A549 (cell line): ENCODE results near the gene AQP2. TPM values are rescaled to one million over a fixed set of nuclear protein-coding genes. Genes with fewer than 3 reads are reported as not detected.
"Not testable (repeated sequence)": the region's sequence is repeated elsewhere in the genome, so short reads cannot be mapped to it uniquely, and the experiment has no call there.

Source experiments
- ATAC-seq, 2 experiments: fragments of 200-7000 bp in 1 of 2; fragments of >200 bp in 1 of 2; cut with Nextera tagmentation in 1 of 2; cut with Tn5 transposase in 1 of 2; 3 replicates each; pipeline versions ENCODE4 v1.8.0 to v1.9.1; 2018 to 2020; ENCODE audit warnings: mild to moderate bottlenecking in 1 of 2, moderate library complexity in 1 of 2
- CTCF ChIA-PET: fragments of 300-600 bp; sonication (Branson Sonifier 250); formaldehyde crosslinking; extraction: SDS; loops from one replicate; lab custom pipeline; 2021; ENCODE audit warnings: antibody characterized with exemption, inconsistent platforms; lab: Yijun Ruan, JAX
- POLR2A ChIA-PET: fragments of 350-600 bp; formaldehyde crosslinking; extraction: SDS; loops from one replicate; lab custom pipeline; 2021; ENCODE audit warnings: antibody characterized with exemption, inconsistent platforms; lab: Yijun Ruan, JAX
- DNase-seq, 2 experiments: peaks; one replicate each; pipeline versions ENCODE4 v3.0.0 to v3.0.0-alpha.2; 2011 to 2016; ENCODE audit warnings: low read depth in 1 of 2, low spot score in 1 of 2
- FAIRE-seq: peaks from 2 replicates; lab custom pipeline; 2011; peaks lifted over from hg19 to GRCh38; lab: Jason Lieb, UNC
- H3K27ac ChIP-seq, 2 experiments: fragments of >200 bp; sonication (Bioruptor Twin); formaldehyde crosslinking; 3 replicates each; pipeline ENCODE4 v1.5.1; 2016 to 2017
- H3K4me1 ChIP-seq: fragments of >200 bp; sonication (Bioruptor Twin); formaldehyde crosslinking; 3 replicates; pipeline ENCODE4 v1.6.1; 2016
- H3K4me2 ChIP-seq: fragments of >200 bp; sonication (Bioruptor Twin); formaldehyde crosslinking; 3 replicates; pipeline ENCODE4 v1.6.1; 2016
- H3K4me3 ChIP-seq: fragments of >200 bp; sonication (Bioruptor Twin); formaldehyde crosslinking; 3 replicates; pipeline ENCODE4 v1.5.1; 2016
- H3K9me3 ChIP-seq: fragments of >200 bp; sonication (Bioruptor Twin); formaldehyde crosslinking; 3 replicates; pipeline ENCODE4 v1.6.1; 2016
- ATOH8 ChIP-seq: fragments of 250-450 bp; sonication (Bioruptor Pico); IDR thresholded peaks from 2 replicates; pipeline ENCODE4 v1.5.0; 2020; ENCODE audit warnings: low read depth, mild to moderate bottlenecking, moderate library complexity
- CBX8 ChIP-seq: fragments of 200-600 bp; sonication (generic); IDR thresholded peaks from 2 replicates; pipeline ENCODE4 v1.6.1; 2016
- CEBPB ChIP-seq, 2 experiments: fragments of >200 bp in 1 of 2; sonication (Bioruptor Twin) in 1 of 2; formaldehyde crosslinking in 1 of 2; IDR thresholded peaks; 2 replicates each; pipeline ENCODE4 v1.6.1; 2012 to 2016
- EP300 ChIP-seq, 2 experiments: fragments of >200 bp; sonication (Bioruptor Twin); formaldehyde crosslinking; IDR thresholded peaks; 2 replicates in 1 of 2; 3 replicates in 1 of 2; pipeline ENCODE4 v1.6.1; 2016 to 2017
- FOXS1 ChIP-seq: fragments of 250-450 bp; sonication (Bioruptor Pico); IDR thresholded peaks from 2 replicates; pipeline ENCODE4 v1.5.0; 2020; ENCODE audit warnings: mild to moderate bottlenecking, moderate library complexity
- HDAC2 ChIP-seq: fragments of 200-600 bp; sonication (generic); IDR thresholded peaks from 2 replicates; pipeline ENCODE4 v1.6.1; 2016
- JUNB ChIP-seq: fragments of >200 bp; sonication (Bioruptor Twin); formaldehyde crosslinking; IDR thresholded peaks from 2 replicates; pipeline ENCODE4 v1.6.1; 2016
- KDM1A ChIP-seq: fragments of 200-600 bp; sonication (generic); IDR thresholded peaks from 2 replicates; pipeline ENCODE4 v1.6.1; 2016; ENCODE audit warnings: low read depth, mild to moderate bottlenecking
- KDM5A ChIP-seq: fragments of 200-600 bp; sonication (generic); IDR thresholded peaks from 2 replicates; pipeline ENCODE4 v1.6.1; 2016; ENCODE audit warnings: antibody characterized with exemption, mild to moderate bottlenecking
- MAFK ChIP-seq: fragments of 450-650 bp; IDR thresholded peaks from 2 replicates; pipeline ENCODE4 v1.6.1; 2014; ENCODE audit not compliant: partially characterized antibody
- MAZ ChIP-seq: fragments of 150-350 bp; IDR thresholded peaks from 2 replicates; pipeline ENCODE4 v1.6.1; 2014; ENCODE audit warnings: antibody characterized with exemption, low read depth, low read length, borderline replicate concordance
- MYC ChIP-seq: IDR thresholded peaks from 2 replicates; pipeline ENCODE4 v1.6.1; 2012; ENCODE audit warnings: mild to moderate bottlenecking, inconsistent platforms, low read length, improper control_type of control experiment, borderline replicate concordance
- NFE2L2 ChIP-seq: fragments of 150-350 bp; conservative IDR thresholded peaks from 2 replicates; pipeline ENCODE4 v1.6.1; 2014; ENCODE audit warnings: low read length
- NPAS2 ChIP-seq: fragments of 250-450 bp; sonication (Bioruptor Pico); IDR thresholded peaks from 2 replicates; pipeline ENCODE4 v1.8.0; 2022; ENCODE audit warnings: mild to moderate bottlenecking, moderate library complexity, borderline replicate concordance
- POLR2A ChIP-seq: IDR thresholded peaks from 2 replicates; pipeline ENCODE4 v1.6.1; 2012; ENCODE audit warnings: mild to moderate bottlenecking, low read length
- RFX5 ChIP-seq: fragments of 450-650 bp; IDR thresholded peaks from 2 replicates; pipeline ENCODE4 v1.7.1; 2014; ENCODE audit warnings: antibody characterized with exemption, mild to moderate bottlenecking, moderate library complexity
- SMC3 ChIP-seq: fragments of >200 bp; sonication (Bioruptor Twin); formaldehyde crosslinking; IDR thresholded peaks from 3 replicates; pipeline ENCODE4 v1.6.1; 2018; ENCODE audit warnings: inconsistent platforms
- TFCP2L1 ChIP-seq: fragments of 250-450 bp; sonication (Bioruptor Pico); IDR thresholded peaks from 2 replicates; pipeline ENCODE4 v1.5.0; 2021; ENCODE audit warnings: mild to moderate bottlenecking
- ZNF302 ChIP-seq: fragments of 250-450 bp; sonication (Bioruptor Pico); IDR thresholded peaks from 2 replicates; pipeline ENCODE4 v1.9.0; 2021; ENCODE audit warnings: inconsistent platforms, mild to moderate bottlenecking, moderate library complexity
- WGBS: methylation state at CpG from one replicate; pipeline ENCODE4 v1.1.6; 2017; ENCODE audit errors: missing lambda C conversion rate; 5-methylcytosine and 5-hydroxymethylcytosine counted together
- polyA plus RNA-seq, 4 experiments: library from polyadenylated mRNA; depleted of rRNA in 3 of 4; stranded (reverse); fragments of >200 nt; fragmentation: RNase III in 1 of 4; extraction: RNeasy Plus Mini Kit Qiagen cat#74134 plus additional on column Dnase treatment in 1 of 4; gene quantifications; 2 replicates in 3 of 4; 3 replicates in 1 of 4; pipeline ENCODE4 v1.2.3, GENCODE V29; 2011 to 2017
- TF ChIP-seq, protein P1 (sequence below): IDR thresholded peaks from 2 replicates; pipeline ENCODE4 v1.6.1; 2012
- TF ChIP-seq, protein P2 (sequence below): IDR thresholded peaks from 2 replicates; pipeline ENCODE4 v1.6.1; 2012
- TF ChIP-seq, protein P3 (sequence below): fragments of 150-350 bp; IDR thresholded peaks from 2 replicates; pipeline ENCODE4 v1.6.1; 2014; ENCODE audit warnings: low read depth, mild to moderate bottlenecking, low read length

AQP2 gene
- polyA plus RNA-seq, 2 of the 4 experiments (the other 2 are of a cell fraction) = not detected

GRCh38 chr12:49985981-49986380, 35.4 kb downstream of the AQP2 start (continued):
- no peak for TF ChIP-seq HDAC2
- TF ChIP-seq KDM5A = no peak
- TF ChIP-seq, protein P1, sequence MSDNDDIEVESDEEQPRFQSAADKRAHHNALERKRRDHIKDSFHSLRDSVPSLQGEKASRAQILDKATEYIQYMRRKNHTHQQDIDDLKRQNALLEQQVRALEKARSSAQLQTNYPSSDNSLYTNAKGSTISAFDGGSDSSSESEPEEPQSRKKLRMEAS = no peak
- no peak for TF ChIP-seq JUNB

DNA sequence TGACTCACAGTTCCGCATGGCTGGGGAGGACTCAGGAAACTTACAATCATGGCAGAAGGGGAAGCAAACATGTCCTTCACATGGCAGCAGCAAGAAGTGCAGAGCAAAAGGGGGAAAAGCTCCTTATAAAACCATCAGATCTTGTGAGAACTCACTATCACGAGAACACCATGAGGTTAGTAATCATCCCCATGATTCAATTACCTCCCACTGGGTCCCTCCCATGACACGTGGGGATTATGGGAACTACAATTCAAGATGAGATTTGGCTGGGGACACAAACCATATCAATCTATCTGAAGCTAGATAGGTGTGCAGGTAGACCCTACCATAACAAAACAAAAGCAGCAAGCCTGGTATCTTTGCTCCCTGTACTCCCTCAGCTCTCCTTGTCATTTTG, 35.9 kb downstream of the AQP2 start:
- CTCF ChIA-PET = interaction anchor here (0.7 to 29.8 kb wide), 8 partner anchors 13 to 236 kb away, joined by 3 to 708 read pairs (median 4); partner anchors contain the start of genes AQP6, ASIC1 and SMARCD1
- H3K27ac ChIP-seq, DNase-seq, ATAC-seq, H3K4me2 ChIP-seq, H3K4me1 ChIP-seq, H3K4me3 ChIP-seq, FAIRE-seq, H3K9me3 ChIP-seq, POLR2A ChIA-PET: not testable (repeated sequence)
- 80% methylated on average over 3 of the region's 3 CpGs for WGBS

DNA sequence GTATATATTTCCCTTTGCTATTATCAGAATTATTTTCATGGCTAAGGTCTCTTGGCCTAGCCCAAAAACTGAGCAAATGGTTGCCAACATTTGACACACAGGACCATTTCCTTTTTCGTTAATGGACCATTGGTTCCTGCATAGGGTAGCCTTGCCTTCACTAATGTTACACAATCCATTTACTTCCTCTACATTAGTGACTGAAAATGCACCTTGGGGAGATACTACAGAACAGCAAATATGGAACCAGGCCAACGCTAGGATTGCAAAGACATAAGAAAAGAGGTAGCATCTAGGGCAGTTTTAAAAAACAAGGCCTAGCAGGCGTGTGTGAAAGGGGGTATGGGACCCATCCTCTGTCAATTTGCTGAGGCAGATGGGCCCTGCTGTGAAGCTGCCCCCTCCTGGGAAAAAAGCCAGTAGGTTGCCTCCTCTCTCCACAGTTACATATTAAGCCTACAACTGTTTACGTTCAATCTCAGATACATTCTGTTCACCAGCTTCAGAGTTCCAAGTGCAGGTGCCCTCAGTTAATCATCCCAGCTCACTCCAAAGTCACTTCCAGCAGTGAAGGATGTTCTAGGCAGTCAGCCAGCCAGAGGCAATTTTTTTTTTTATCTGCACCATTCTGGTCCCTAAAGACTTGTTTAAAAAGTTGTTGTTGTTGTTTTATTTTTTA, 37.2 kb downstream of the AQP2 start:
- WGBS = 80% methylated on average over 4 of the region's 4 CpGs

GRCh38 chr12:49989400-49989799, 38.9 kb downstream of the AQP2 start:
- FAIRE-seq, H3K4me3 ChIP-seq, H3K4me2 ChIP-seq, H3K27ac ChIP-seq, DNase-seq, H3K9me3 ChIP-seq, H3K4me1 ChIP-seq, POLR2A ChIA-PET, ATAC-seq: not testable (repeated sequence)
- CTCF ChIA-PET = interaction anchor here (0.7 to 22.4 kb wide), 8 partner anchors 10 to 123 kb away, joined by 3 to 327 read pairs (median 3); partner anchors contain the start of gene AQP6
- 97% methylated on average over 2 of the region's 2 CpGs for WGBS

More for the DNA sequence above, 37.2 kb downstream of the AQP2 start:
- FAIRE-seq (no peak), ATAC-seq (no peak), DNase-seq (no peak)
- ChIA-PET CTCF (interaction anchor here (0.5 to 22.4 kb wide), 3 partner anchors 16 to 651 kb away, joined by 3 to 327 read pairs (median 4); partner anchors contain the start of gene AQP6), POLR2A (no interaction called here)
- Histone ChIP-seq H3K27ac (no peak overlapping the region), H3K4me1 (no peaks in the 10 kb centered on the region), H3K4me2 (no peak overlapping the region), H3K4me3 (no peak overlapping the region), H3K9me3 (no peaks in the 10 kb centered on the region)
- TF ChIP-seq HDAC2 (no peak), KDM1A (no peak), FOXS1 (CRISPR knock-in tag) (no peak), MYC (no peak), RFX5 (no peak), SMC3 (no peak), MAFK (no peak), MAZ (no peak), POLR2A (no peak), KDM5A (no peak), EP300 (IDR thresholded peaks at IDR 0.05) (no peak)
- TF ChIP-seq, protein P2, sequence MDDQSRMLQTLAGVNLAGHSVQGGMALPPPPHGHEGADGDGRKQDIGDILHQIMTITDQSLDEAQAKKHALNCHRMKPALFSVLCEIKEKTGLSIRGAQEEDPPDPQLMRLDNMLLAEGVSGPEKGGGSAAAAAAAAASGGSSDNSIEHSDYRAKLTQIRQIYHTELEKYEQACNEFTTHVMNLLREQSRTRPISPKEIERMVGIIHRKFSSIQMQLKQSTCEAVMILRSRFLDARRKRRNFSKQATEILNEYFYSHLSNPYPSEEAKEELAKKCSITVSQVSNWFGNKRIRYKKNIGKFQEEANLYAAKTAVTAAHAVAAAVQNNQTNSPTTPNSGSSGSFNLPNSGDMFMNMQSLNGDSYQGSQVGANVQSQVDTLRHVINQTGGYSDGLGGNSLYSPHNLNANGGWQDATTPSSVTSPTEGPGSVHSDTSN = no peak
- TF ChIP-seq, protein P3, sequence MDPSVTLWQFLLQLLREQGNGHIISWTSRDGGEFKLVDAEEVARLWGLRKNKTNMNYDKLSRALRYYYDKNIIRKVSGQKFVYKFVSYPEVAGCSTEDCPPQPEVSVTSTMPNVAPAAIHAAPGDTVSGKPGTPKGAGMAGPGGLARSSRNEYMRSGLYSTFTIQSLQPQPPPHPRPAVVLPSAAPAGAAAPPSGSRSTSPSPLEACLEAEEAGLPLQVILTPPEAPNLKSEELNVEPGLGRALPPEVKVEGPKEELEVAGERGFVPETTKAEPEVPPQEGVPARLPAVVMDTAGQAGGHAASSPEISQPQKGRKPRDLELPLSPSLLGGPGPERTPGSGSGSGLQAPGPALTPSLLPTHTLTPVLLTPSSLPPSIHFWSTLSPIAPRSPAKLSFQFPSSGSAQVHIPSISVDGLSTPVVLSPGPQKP = no peak

DNA sequence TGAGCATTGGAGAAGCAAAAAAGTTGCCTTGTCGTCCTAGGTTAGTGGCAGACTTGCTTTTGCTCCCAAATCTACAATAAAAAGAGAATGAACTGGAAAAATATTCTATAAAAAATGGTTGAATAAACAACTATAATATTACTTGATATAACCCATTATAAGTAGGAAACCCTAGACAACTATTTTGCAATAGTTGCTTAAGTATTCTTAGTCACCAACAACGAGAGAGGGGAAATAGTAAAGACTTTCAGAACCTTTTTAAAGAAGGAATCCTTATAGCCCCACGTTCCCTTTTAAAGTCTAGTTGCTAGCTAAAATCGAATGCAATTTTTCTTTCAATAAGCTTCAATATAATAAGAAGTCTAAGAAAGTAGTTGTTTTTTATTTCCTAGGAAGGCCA, 39.7 kb downstream of the AQP2 start:
- H3K4me2 ChIP-seq = no peak overlapping the region
- FAIRE-seq (no peak), DNase-seq (no peak), ATAC-seq (no peak)
- no peak overlapping the region for H3K4me3 ChIP-seq
- 88% methylated on average over 4 of the region's 4 CpGs for WGBS
- H3K27ac ChIP-seq = no peak overlapping the region
- CTCF ChIA-PET = interaction anchor here (1.4 to 22.4 kb wide), 4 partner anchors 9 to 45 kb away, joined by 3 to 327 read pairs (median 8); partner anchors contain the start of gene AQP6
- POLR2A ChIA-PET = no interaction called here
- H3K9me3 ChIP-seq = no peaks in the 10 kb centered on the region
- H3K4me1 ChIP-seq = no peaks in the 10 kb centered on the region
- no peak for TF ChIP-seq ATOH8 (CRISPR knock-in tag)
- TF ChIP-seq TFCP2L1 (CRISPR knock-in tag) = no peak
- no peak for TF ChIP-seq NPAS2 (CRISPR knock-in tag)
- no peak for TF ChIP-seq ZNF302 (CRISPR knock-in tag)
- TF ChIP-seq MYC = no peak
- no peak for TF ChIP-seq CEBPB (IDR thresholded peaks at IDR 0.05)
- TF ChIP-seq NFE2L2 = no peak
- no peak for TF ChIP-seq JUNB
- no peak for TF ChIP-seq CBX8
